HL-60 (cell line): ENCODE data around the gene MAP3K2.

Experiments
- GABPA ChIP-seq: IDR thresholded peaks from 2 replicates; pipeline ENCODE4 v1.6.1; 2012; ENCODE audit warnings: low read depth
- POLR2AphosphoS5 ChIP-seq: IDR thresholded peaks from 2 replicates; pipeline ENCODE4 v1.6.1; 2012; ENCODE audit warnings: low read depth
- REST ChIP-seq: IDR thresholded peaks from 2 replicates; pipeline ENCODE4 v1.6.1; 2012; ENCODE audit warnings: low read depth; ENCODE audit not compliant: insufficient replicate concordance
- SPI1 ChIP-seq: IDR thresholded peaks from 2 replicates; pipeline ENCODE4 v1.6.1; 2012; ENCODE audit warnings: low read depth, mild to moderate bottlenecking, borderline replicate concordance
- TF ChIP-seq, protein P1 (sequence below): IDR thresholded peaks from one replicate; pipeline ENCODE4 v1.5.1; 2011; ENCODE audit warnings: low read length, control low read depth, inconsistent platforms; ENCODE audit not compliant: insufficient read depth

DNA sequence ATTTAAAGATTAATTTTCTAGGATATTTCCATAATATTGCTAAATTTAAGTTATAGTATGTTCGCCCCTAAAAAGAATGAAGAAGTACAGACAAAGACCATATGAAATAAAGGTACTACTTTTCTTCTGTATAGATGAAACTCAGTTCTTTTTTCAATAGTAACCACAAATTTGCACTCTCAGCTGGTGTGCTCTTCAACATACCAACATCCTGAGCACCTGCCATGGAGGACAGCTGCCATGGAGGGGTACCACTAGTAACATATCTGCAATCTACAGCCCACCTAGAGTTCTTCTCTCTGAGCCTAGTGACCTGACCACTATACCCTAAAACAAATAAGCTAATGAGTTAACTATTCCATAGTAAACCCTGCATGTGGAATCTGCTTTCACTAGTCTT is 57.0 kb downstream of the MAP3K2 start:
- TF ChIP-seq, protein P1, sequence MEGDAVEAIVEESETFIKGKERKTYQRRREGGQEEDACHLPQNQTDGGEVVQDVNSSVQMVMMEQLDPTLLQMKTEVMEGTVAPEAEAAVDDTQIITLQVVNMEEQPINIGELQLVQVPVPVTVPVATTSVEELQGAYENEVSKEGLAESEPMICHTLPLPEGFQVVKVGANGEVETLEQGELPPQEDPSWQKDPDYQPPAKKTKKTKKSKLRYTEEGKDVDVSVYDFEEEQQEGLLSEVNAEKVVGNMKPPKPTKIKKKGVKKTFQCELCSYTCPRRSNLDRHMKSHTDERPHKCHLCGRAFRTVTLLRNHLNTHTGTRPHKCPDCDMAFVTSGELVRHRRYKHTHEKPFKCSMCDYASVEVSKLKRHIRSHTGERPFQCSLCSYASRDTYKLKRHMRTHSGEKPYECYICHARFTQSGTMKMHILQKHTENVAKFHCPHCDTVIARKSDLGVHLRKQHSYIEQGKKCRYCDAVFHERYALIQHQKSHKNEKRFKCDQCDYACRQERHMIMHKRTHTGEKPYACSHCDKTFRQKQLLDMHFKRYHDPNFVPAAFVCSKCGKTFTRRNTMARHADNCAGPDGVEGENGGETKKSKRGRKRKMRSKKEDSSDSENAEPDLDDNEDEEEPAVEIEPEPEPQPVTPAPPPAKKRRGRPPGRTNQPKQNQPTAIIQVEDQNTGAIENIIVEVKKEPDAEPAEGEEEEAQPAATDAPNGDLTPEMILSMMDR: no peak
- TF ChIP-seq POLR2AphosphoS5 (no peak), SPI1 (no peak), REST (no peak), GABPA (no peak)
